CD4-positive, alpha-beta memory T cell (primary cell): ENCODE data around the gene CA5B. TPM values are rescaled to one million over a fixed set of nuclear protein-coding genes. Genes with fewer than 3 reads are reported as not detected.

Experiments
- CTCF ChIA-PET: fragments of 350-600 bp; sonication (Branson Sonifier 250); formaldehyde crosslinking; loops from one replicate; lab custom pipeline; 2021; ENCODE audit warnings: inconsistent platforms; ENCODE audit not compliant: partially characterized antibody; lab: Charles Lee
- POLR2A ChIA-PET: fragments of 350-600 bp; sonication (Branson Sonifier 250); formaldehyde crosslinking; loops from one replicate; lab custom pipeline; 2021; ENCODE audit not compliant: partially characterized antibody; lab: Charles Lee
- DNase-seq, 5 donors: peaks; one replicate each; pipeline versions ENCODE4 v3.0.0 to v3.0.0-alpha.2; 2020 to 2022; ENCODE audit warnings: mixed read lengths in 1 of 5
- H3K27ac ChIP-seq: one replicate; pipeline ENCODE4 v1.7.0; 2013; ENCODE audit warnings: low read depth, low read length
- H3K27me3 ChIP-seq: 2 replicates; pipeline ENCODE4 v1.7.0; 2013; ENCODE audit warnings: mild to moderate bottlenecking, low read length, moderate library complexity; ENCODE audit not compliant: insufficient read depth
- H3K36me3 ChIP-seq: 2 replicates; pipeline ENCODE4 v1.7.0; 2013; ENCODE audit warnings: mild to moderate bottlenecking, low read length, moderate library complexity; ENCODE audit not compliant: insufficient read depth
- H3K4me1 ChIP-seq: 2 replicates; pipeline ENCODE4 v1.7.0; 2013; ENCODE audit warnings: mild to moderate bottlenecking, low read length, moderate library complexity; ENCODE audit not compliant: insufficient read depth
- H3K4me3 ChIP-seq, 2 donors: one replicate each; pipeline ENCODE4 v1.7.0; 2013; ENCODE audit warnings: low read length in 2 of 2, mild to moderate bottlenecking in 1 of 2
- H3K9me3 ChIP-seq, 2 donors: one replicate each; pipeline ENCODE4 v1.7.0; 2013; ENCODE audit warnings: low read length in 2 of 2, control low read depth in 1 of 2; ENCODE audit not compliant: control insufficient read depth in 1 of 2
- H3K27ac Mint-ChIP-seq, 7 donors: one replicate each; pipeline ENCODE4 v1.8.0; 2020 to 2021; ENCODE audit warnings: mixed read lengths in 7 of 7, mild to moderate bottlenecking in 6 of 7, inconsistent platforms in 3 of 7, moderate library complexity in 3 of 7
- H3K27me3 Mint-ChIP-seq, 2 donors: one replicate each; pipeline ENCODE4 v1.8.0; 2020 to 2021; ENCODE audit warnings: mixed read lengths in 2 of 2
- H3K36me3 Mint-ChIP-seq, 2 donors: one replicate each; pipeline ENCODE4 v1.8.0; 2020 to 2021; ENCODE audit warnings: mixed read lengths in 2 of 2, inconsistent platforms in 1 of 2, mild to moderate bottlenecking in 1 of 2
- H3K4me1 Mint-ChIP-seq, 4 donors: one replicate each; pipeline ENCODE4 v1.8.0; 2020 to 2021; ENCODE audit warnings: mixed read lengths in 4 of 4, mild to moderate bottlenecking in 1 of 4
- H3K4me3 Mint-ChIP-seq, 8 donors: one replicate each; pipeline ENCODE4 v1.8.0; 2020 to 2021; ENCODE audit warnings: mixed read lengths in 8 of 8, mild to moderate bottlenecking in 7 of 8, moderate library complexity in 6 of 8, inconsistent platforms in 3 of 8
- H3K9me3 Mint-ChIP-seq, 8 donors: one replicate each; pipeline ENCODE4 v1.8.0; 2020 to 2021; ENCODE audit warnings: mixed read lengths in 8 of 8, mild to moderate bottlenecking in 5 of 8, inconsistent platforms in 3 of 8, moderate library complexity in 1 of 8
- intact Hi-C: fragments of 100-400 bp; cut with micrococcal nuclease; formaldehyde crosslinking; loops from one replicate; pipeline ENCODE4 v1.15.1; 2023
- polyA plus RNA-seq, 2 donors: library from polyadenylated mRNA; unstranded; fragments of 300-500 nt; fragmentation: Illumina TruSeq; gene quantifications; one replicate each; pipeline ENCODE4 v1.2.3, GENCODE V29; 2021
- total RNA-seq, 2 experiments: library from RNA; stranded (reverse); gene quantifications; one replicate each; pipeline ENCODE4 v1.2.3, GENCODE V29; 2021

CA5B gene
- total and polyA plus RNA-seq, 4 experiments from 2014 or later: 45.7 to 164 (median 71.9) TPM

GRCh38 chrX:15813416-15813815 lies 75.3 kb downstream of the CA5B start:
- intact Hi-C loops: no loop called here
- no peak for DNase-seq
- Mint-ChIP-seq H3K9me3 (peaks cover 0 to 2% (median 0%) of the 10 kb centered on the region in 8 donors), H3K4me1 (peaks cover 22 to 36% (median 30%) of the 10 kb centered on the region in 4 donors), H3K27me3 (no peaks in the 10 kb centered on the region), H3K4me3 (no peak overlapping the region), H3K36me3 (peaks cover 44 to 56% of the 10 kb centered on the region in 2 donors), H3K27ac (peak overlapping the region in 1 of 7 donors; percentile 5)
- Histone ChIP-seq H3K4me3 (no peak overlapping the region), H3K27ac (no peak overlapping the region), H3K9me3 (no peaks in the 10 kb centered on the region), H3K27me3 (no peaks in the 10 kb centered on the region), H3K4me1 (peaks cover 33% of the 10 kb centered on the region), H3K36me3 (peaks cover 10% of the 10 kb centered on the region)
- POLR2A ChIA-PET: interaction anchor here (2.4 kb wide), 1 partner anchor 42 kb away, joined by 7 read pairs; the partner anchor contains the start of gene AP1S2
- CTCF ChIA-PET: interaction anchor here (0.7 kb wide), 1 partner anchor 444 kb away, joined by 3 read pairs; no protein-coding TSS in a partner anchor

GRCh38 chrX:15814771-15815365 lies 76.8 kb downstream of the CA5B start:
- intact Hi-C loops: no loop called here
- H3K36me3 Mint-ChIP-seq: peaks cover 39 to 44% of the 10 kb centered on the region in 2 donors
- H3K27ac Mint-ChIP-seq: peak overlapping the region in 6 of 7 donors; percentile 3 to 71 (median 18)
- peaks cover 33% of the 10 kb centered on the region for H3K4me1 ChIP-seq
- peaks cover 22 to 36% (median 30%) of the 10 kb centered on the region in 4 donors for H3K4me1 Mint-ChIP-seq
- ChIA-PET CTCF (interaction anchor here (1.1 to 1.5 kb wide), 4 partner anchors 24 to 882 kb away, joined by 3 to 8 read pairs (median 4); partner anchors contain the start of gene ZRSR2), POLR2A (interaction anchor here (2.2 to 2.4 kb wide), 2 partner anchors 25 to 40 kb away, joined by 7 to 12 read pairs; partner anchors contain the start of genes AP1S2 and ZRSR2)
- peaks cover 11% of the 10 kb centered on the region for H3K36me3 ChIP-seq
- peaks cover 0 to 2% (median 0%) of the 10 kb centered on the region in 8 donors for H3K9me3 Mint-ChIP-seq
- no peaks in the 10 kb centered on the region for H3K27me3 ChIP-seq
- H3K27me3 Mint-ChIP-seq: no peaks in the 10 kb centered on the region
- no peaks in the 10 kb centered on the region for H3K9me3 ChIP-seq
- H3K4me3 ChIP-seq: no peak overlapping the region
- H3K4me3 Mint-ChIP-seq: no peak overlapping the region
- DNase-seq: no peak
- no peak overlapping the region for H3K27ac ChIP-seq

- peak overlapping the region; percentile 43 to 92 (median 89) for H3K27ac Mint-ChIP-seq
- H3K9me3 Mint-ChIP-seq: peaks cover 0 to 2% (median 0%) of the 10 kb centered on the region in 8 donors
- intact Hi-C loops: loop anchor here (1.0 kb wide), 1 partner anchor 55 kb away; no protein-coding TSS in a partner anchor
- no peaks in the 10 kb centered on the region for H3K27me3 Mint-ChIP-seq
- no peak overlapping the region for H3K27ac ChIP-seq
- ChIA-PET POLR2A (interaction anchor here (1.2 to 2.2 kb wide), 2 partner anchors 26 to 39 kb away, joined by 4 to 12 read pairs; partner anchors contain the start of genes AP1S2 and ZRSR2), CTCF (interaction anchor here (1.1 to 1.5 kb wide), 4 partner anchors 25 to 881 kb away, joined by 3 to 8 read pairs (median 4); partner anchors contain the start of gene ZRSR2)
- H3K4me1 Mint-ChIP-seq: peaks cover 22 to 36% (median 32%) of the 10 kb centered on the region in 4 donors
- H3K27me3 ChIP-seq: no peaks in the 10 kb centered on the region
- H3K4me3 Mint-ChIP-seq: peak overlapping the region in 6 of 8 donors; percentile 52 to 73 (median 54)
- peaks cover 15% of the 10 kb centered on the region for H3K36me3 ChIP-seq
- DNase-seq: peak in 4 of 5 donors; percentile 16 to 26 (median 20)
- H3K9me3 ChIP-seq: no peaks in the 10 kb centered on the region
- peaks cover 42 to 46% of the 10 kb centered on the region in 2 donors for H3K36me3 Mint-ChIP-seq
- H3K4me3 ChIP-seq: no peak overlapping the region
- H3K4me1 ChIP-seq: peaks cover 33% of the 10 kb centered on the region
Measured at GRCh38 chrX:15815779-15816437, 77.8 kb downstream of the CA5B start.

GRCh38 chrX:15816438-15816809 lies 78.4 kb downstream of the CA5B start:
- intact Hi-C loops: loop anchor here (1.0 kb wide), 1 partner anchor 55 kb away; no protein-coding TSS in a partner anchor
- Mint-ChIP-seq H3K36me3 (peaks cover 46% of the 10 kb centered on the region in 2 donors), H3K27me3 (no peaks in the 10 kb centered on the region), H3K4me3 (peak overlapping the region in 4 of 8 donors; percentile 52 to 73 (median 60)), H3K27ac (peak overlapping the region in 6 of 7 donors; percentile 43 to 92 (median 89)), H3K9me3 (peaks cover 0 to 2% (median 0%) of the 10 kb centered on the region in 8 donors), H3K4me1 (peaks cover 22 to 36% (median 32%) of the 10 kb centered on the region in 4 donors)
- no peak overlapping the region for H3K4me3 ChIP-seq
- no peaks in the 10 kb centered on the region for H3K27me3 ChIP-seq
- no peaks in the 10 kb centered on the region for H3K9me3 ChIP-seq
- no peak for DNase-seq
- CTCF ChIA-PET: interaction anchor here (1.4 to 1.5 kb wide), 2 partner anchors 39 to 880 kb away, joined by 3 to 4 read pairs; no protein-coding TSS in a partner anchor
- peaks cover 16% of the 10 kb centered on the region for H3K36me3 ChIP-seq
- POLR2A ChIA-PET: interaction anchor here (1.2 to 2.2 kb wide), 2 partner anchors 26 to 38 kb away, joined by 4 to 12 read pairs; partner anchors contain the start of genes AP1S2 and ZRSR2
- peaks cover 33% of the 10 kb centered on the region for H3K4me1 ChIP-seq
- H3K27ac ChIP-seq: no peak overlapping the region

GRCh38 chrX:15816886-15817285 lies 78.8 kb downstream of the CA5B start:
- no peaks in the 10 kb centered on the region for H3K27me3 ChIP-seq
- no peaks in the 10 kb centered on the region for H3K9me3 ChIP-seq
- peaks cover 16% of the 10 kb centered on the region for H3K36me3 ChIP-seq
- peak overlapping the region; percentile 75 to 93 (median 90) for H3K27ac Mint-ChIP-seq
- intact Hi-C loops: loop anchor here (1.0 kb wide), 1 partner anchor 56 kb away; no protein-coding TSS in a partner anchor
- H3K4me3 Mint-ChIP-seq: peak overlapping the region in 7 of 8 donors; percentile 14 to 84 (median 73)
- POLR2A ChIA-PET: interaction anchor here (2.2 kb wide), 1 partner anchor 27 kb away, joined by 12 read pairs; the partner anchor contains the start of gene ZRSR2
- H3K4me1 Mint-ChIP-seq: peaks cover 22 to 36% (median 32%) of the 10 kb centered on the region in 4 donors
- H3K4me3 ChIP-seq: no peak overlapping the region
- peak; percentile 54 to 69 (median 61) for DNase-seq
- peaks cover 45 to 49% of the 10 kb centered on the region in 2 donors for H3K36me3 Mint-ChIP-seq
- CTCF ChIA-PET: no interaction called here
- peak overlapping the region; percentile 10 for H3K27ac ChIP-seq
- H3K27me3 Mint-ChIP-seq: no peaks in the 10 kb centered on the region
- H3K9me3 Mint-ChIP-seq: peaks cover 0 to 2% (median 0%) of the 10 kb centered on the region in 8 donors
- H3K4me1 ChIP-seq: peaks cover 33% of the 10 kb centered on the region

- no peaks in the 10 kb centered on the region for H3K27me3 Mint-ChIP-seq
- Histone ChIP-seq H3K4me1 (peaks cover 23% of the 10 kb centered on the region), H3K4me3 (no peak overlapping the region), H3K27me3 (no peaks in the 10 kb centered on the region), H3K27ac (no peak overlapping the region), H3K36me3 (peaks cover 10% of the 10 kb centered on the region), H3K9me3 (no peaks in the 10 kb centered on the region)
- H3K4me3 Mint-ChIP-seq: no peak overlapping the region
- CTCF ChIA-PET: no interaction called here
- DNase-seq: no peak
- H3K27ac Mint-ChIP-seq: peak overlapping the region in 6 of 7 donors; percentile 5 to 60 (median 45)
- peaks cover 0 to 2% (median 0%) of the 10 kb centered on the region in 8 donors for H3K9me3 Mint-ChIP-seq
- peaks cover 15 to 24% (median 20%) of the 10 kb centered on the region in 4 donors for H3K4me1 Mint-ChIP-seq
- POLR2A ChIA-PET: no interaction called here
- H3K36me3 Mint-ChIP-seq: peaks cover 44 to 48% of the 10 kb centered on the region in 2 donors
- intact Hi-C loops: no loop called here
Measured at GRCh38 chrX:15820106-15821073, 82.3 kb downstream of the CA5B start.
